C4-2B (cell line): ENCODE data around the gene XPR1.

ENCODE experiments used
- ZFX ChIP-seq: fragments of 450-650 bp; IDR thresholded peaks from 2 replicates; pipeline ENCODE4 v1.6.1; 2017
- TF ChIP-seq, protein P1 (sequence below): fragments of 450-650 bp; conservative IDR thresholded peaks from 2 replicates; pipeline ENCODE4 v1.5.1; 2017; ENCODE audit warnings: mild to moderate bottlenecking

DNA sequence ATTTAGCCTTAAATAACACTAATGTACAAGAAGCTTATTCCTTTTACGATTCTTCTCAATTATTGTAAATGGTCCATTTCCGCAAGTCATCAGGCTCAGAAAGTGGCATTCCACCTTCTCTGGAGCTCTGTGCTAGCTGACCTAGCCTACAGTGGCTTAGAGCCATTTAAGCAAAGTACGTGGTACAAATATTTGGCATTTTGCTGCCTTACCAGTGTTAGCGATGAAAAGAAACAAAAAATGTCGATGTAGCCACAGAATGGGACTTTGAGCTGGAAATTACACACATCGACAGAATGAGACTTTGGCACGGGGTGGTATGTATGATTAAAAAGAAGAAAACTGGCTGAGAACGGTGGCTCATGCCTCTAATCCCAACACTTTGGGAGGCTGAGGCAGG lies 47.0 kb upstream of the XPR1 start:
- TF ChIP-seq, protein P1, sequence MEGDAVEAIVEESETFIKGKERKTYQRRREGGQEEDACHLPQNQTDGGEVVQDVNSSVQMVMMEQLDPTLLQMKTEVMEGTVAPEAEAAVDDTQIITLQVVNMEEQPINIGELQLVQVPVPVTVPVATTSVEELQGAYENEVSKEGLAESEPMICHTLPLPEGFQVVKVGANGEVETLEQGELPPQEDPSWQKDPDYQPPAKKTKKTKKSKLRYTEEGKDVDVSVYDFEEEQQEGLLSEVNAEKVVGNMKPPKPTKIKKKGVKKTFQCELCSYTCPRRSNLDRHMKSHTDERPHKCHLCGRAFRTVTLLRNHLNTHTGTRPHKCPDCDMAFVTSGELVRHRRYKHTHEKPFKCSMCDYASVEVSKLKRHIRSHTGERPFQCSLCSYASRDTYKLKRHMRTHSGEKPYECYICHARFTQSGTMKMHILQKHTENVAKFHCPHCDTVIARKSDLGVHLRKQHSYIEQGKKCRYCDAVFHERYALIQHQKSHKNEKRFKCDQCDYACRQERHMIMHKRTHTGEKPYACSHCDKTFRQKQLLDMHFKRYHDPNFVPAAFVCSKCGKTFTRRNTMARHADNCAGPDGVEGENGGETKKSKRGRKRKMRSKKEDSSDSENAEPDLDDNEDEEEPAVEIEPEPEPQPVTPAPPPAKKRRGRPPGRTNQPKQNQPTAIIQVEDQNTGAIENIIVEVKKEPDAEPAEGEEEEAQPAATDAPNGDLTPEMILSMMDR: no peak
- TF ChIP-seq ZFX: no peak
